Measurements from ENCODE around the gene CCSER1.
"Not testable (repeated sequence)": the region's sequence is repeated elsewhere in the genome, so short reads cannot be mapped to it uniquely, and the experiment has no call there.

- not testable (repeated sequence) for TF ChIP-seq CTCF (conservative IDR thresholded peaks at IDR 0.05 in 1 of 2, IDR thresholded peaks at IDR 0.05 in 1 of 2; ENCODE audit: extremely low read depth in 1 of 2, insufficient read depth in 1 of 2, low read depth in 1 of 2, low read length in 2 of 2); EZH2 (IDR thresholded peaks at IDR 0.05; ENCODE audit: borderline replicate concordance, low read length)
Measured at GRCh38 chr4:90911724-90912434, 784.7 kb downstream of the CCSER1 start.

Measured in mammary epithelial cell (primary cell).